Kidney glomerular epithelial cell (primary cell): Measurements from ENCODE around the gene ARF1.
"Not testable (repeated sequence)": the region's sequence is repeated elsewhere in the genome, so short reads cannot be mapped to it uniquely, and the experiment has no call there.

Experiments
- DNase-seq: peaks from one replicate; lab custom pipeline; 2025; lab: John Stamatoyannopoulos, UW

Gene ARF1

DNA sequence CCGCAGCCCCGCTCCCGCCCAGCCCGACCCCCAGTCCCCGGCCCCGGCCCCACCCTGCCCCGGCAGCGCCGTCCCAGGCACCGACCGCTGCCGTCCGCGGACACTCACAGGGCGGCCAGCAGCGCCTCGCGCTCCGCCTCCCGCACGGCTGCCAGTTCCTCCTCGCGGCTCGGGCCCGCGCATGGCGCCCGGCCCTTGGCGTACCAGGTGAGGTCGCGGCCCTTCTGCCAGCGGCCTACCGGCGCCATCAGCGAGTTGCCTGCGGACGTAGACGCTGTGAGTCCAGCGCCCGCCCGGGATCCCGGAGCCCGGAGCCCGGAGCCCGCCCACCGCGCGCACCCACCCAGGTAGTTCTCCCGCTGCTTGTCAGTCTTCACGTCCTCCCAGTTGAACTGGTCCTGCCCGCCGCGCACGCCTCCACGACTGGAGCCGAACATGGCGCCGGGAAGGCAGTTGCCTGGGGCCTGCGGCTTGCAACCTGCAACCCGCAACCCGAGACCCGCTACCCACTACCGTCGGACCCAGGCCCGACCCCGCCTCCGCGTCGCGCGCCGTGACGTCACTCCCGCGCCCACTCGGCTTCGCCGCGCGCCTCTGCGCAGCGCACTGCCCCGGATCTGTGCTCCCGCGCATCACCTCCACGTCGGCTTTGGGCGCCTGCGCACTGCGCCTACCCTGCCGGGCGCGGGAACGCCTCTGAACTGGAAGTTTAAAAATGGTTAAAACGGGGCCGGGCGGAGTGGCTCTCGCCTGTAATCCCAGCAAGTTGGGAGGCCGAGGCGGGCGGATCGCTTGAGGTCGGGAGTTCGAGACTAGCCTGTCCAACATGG, 20.5 kb downstream of the ARF1 start, which contains the start of gene C1orf35:
Gene C1orf35, minus strand, starts transcription at position 535 of the 830 bp plus-strand sequence. Its CDS starts 98 bp downstream, at position 437.
- peak; percentile 71 for DNase-seq

GRCh38 chr1:228104526-228105269, 22.2 kb downstream of the ARF1 start:
- DNase-seq: no peak

DNA sequence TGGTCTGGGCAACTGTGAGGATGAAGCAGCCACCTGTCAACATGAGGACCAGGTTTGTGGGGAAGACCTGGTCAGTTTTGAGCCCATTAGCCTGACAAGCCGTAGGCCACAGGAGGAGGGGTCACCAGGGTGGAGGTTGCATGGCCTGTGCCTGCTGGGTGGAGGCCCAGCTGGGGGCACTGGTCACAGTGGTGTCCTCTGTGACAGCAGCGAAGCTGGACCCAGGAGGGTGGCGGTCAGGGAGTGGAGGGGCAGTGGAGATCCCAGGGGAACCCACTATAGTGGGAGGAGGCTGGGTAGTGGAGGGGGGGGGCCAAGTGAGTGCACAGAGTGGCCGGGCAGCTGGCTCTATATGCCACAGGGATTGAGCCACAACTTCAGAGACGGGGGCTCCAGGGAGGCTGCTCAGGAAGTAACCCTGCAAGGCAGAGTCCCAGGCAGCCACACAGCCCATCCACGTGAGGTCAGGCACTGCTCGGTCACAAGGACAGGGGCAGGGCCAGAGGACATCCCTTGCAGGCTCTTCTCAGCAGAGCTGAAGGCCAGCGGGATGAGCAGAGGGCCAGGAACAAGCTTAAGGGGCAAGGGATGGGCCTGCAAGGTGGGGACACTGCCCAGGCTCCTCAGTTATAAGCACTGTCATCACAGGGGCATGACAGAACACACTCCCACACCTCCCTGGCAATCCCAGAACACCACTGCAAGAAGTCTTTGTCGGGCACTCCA, 22.9 kb downstream of the ARF1 start:
- no peak for DNase-seq

DNA sequence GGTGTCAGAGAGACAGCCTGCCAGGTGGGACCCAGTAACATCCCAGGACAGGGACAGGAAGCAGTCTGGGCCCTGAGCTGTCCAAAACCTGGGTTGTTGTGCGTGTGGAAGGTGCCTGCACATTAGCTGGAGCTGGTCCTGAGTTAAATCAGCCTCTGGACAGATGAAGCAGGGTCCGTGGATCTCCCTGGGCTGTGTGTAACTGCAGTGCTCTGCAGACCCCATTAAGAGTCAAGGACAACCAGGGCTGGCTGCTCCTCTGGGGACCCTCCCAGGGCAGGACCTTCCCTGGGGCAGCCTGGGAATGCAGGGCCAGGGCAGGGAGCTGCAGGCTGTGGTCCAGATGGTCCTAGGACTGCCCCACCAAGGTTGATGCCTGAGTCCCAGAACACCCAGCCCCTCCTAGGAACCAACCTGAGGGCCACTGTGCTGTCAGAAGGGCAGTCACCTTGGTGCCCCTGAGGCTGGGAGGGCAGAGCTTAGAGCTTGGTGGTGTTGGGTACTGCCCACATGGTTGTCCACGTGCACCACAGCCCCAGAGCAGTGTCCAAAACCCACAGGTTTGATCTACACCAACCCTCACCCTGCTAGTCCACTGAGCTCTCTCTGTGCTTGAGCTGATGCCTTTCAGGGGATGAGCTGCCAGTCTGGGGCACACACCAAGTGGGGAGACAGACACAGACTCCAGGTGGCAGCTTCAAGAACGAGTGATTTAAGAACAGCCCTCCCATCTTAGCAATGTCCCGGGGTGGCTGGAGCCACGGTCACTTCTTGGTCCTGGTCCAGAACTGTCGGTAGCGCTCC, 23.7 kb downstream of the ARF1 start:
- no peak for DNase-seq

DNA sequence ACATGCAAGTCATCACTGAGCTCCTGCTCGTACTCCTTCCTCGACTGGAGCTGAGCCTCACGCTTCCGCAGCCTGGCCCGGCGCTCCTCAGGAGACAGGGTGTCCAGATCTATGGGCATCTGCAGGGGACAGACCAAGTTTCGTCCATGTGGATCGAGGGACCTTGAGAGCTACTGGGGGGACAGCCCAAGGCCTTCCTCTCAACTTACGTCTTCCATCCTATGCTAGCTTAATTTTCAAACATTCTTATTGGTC, 24.2 kb downstream of the ARF1 start:
- no peak for DNase-seq

- no peak for DNase-seq
Measured at GRCh38 chr1:228107636-228108035, 25.1 kb downstream of the ARF1 start.

DNA sequence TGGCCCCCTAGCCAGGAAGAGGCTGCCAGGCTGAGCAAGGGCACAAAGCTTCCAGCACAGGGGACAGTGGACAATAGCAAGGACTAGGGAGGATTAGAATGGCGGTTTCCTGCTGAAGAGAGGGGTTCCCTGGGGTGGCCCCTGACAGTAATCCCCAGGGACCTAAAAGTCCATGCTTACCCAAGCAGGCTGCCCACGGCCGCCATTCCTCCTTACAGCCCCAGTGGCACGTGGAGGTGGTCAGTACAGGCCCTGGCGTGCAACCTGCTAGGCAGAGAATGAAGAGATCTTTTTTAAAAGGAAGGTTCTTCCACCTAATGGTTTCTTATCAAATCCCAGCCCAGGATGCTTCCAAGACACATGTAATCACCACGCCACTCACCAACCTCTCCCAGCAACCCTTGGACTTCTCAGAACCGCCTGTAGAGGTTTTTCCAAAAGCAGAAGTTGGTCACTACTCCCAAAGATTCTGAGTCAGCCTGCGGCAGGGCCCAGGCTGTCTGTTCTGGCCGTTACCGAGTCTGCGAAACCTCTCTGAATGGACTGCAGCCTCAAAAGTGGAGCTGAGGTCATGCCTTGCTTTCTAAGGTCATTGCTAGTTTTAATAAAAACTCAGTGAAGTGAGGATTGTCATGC, 25.7 kb downstream of the ARF1 start:
- no peak for DNase-seq

DNA sequence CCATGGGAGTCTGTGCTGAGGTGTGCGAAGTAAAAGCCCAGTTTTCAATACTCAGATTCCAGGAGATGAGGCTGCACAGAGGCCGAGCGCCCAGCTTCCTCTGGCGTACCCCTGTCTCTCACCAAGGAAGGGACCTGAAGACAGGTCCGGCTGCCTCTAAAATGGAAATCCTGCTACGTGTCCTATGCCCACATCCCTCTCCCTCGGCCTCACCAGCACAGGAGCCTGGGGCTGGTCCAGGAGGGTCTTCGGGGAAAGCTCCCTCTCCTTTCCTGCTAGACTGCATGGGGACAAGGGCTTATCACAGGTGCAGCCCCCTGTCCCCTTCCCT, 26.2 kb downstream of the ARF1 start:
- DNase-seq: no peak

DNA sequence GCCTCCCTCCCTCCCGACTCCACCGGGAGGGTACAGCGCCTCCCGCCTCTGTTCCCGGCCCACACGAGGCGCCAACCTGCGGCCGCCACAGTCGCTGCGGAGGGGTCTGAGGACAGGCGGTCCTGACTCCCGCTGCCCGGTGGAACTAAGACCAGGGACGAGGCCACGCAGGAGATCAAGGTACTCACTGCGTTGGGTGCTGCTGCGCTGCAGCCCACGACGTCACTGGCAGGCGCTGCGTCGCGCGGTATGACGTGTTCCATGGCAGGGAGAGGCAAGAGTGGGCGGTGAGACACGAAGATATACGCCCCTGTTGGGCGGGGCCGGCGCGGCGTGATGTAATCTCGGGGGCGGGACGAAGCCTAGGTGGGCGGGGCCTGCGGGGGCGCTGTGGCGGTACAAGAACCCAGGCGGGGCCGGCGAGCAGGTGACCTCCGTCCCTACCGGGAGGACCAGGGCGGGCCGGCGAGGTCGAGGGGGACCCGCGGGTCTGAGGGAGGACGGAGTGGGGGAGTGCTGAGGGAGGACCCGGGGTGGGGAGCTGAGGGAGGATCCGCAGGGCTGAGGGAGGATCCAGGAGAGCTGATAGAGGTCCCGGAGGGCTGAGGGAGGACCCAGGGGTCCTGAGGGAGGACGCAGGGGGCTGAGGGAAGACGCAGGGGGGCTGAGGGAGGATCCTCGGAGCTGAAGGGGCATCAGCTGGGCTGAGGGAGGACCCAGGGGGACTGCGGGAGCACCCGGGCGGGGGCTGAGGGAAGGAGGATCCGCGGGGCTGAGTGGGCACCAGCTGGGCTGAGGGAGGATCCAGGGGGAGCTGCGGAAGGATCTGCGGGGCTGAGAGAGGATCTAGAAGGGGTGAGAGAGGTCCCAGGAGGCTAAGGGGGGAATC, 26.8 kb downstream of the ARF1 start, which contains the start of gene MRPL55:
Gene MRPL55, minus strand, starts transcription at position 227 of the 889 bp plus-strand sequence. CDS start 1,039 bp downstream, outside the sequence.
- peak; percentile 89 for DNase-seq

- peak; percentile 50 for DNase-seq
Measured at GRCh38 chr1:228109962-228110488, 27.5 kb downstream of the ARF1 start.

- no peak for DNase-seq
Measured at GRCh38 chr1:228110556-228110955, 28.0 kb downstream of the ARF1 start.

DNA sequence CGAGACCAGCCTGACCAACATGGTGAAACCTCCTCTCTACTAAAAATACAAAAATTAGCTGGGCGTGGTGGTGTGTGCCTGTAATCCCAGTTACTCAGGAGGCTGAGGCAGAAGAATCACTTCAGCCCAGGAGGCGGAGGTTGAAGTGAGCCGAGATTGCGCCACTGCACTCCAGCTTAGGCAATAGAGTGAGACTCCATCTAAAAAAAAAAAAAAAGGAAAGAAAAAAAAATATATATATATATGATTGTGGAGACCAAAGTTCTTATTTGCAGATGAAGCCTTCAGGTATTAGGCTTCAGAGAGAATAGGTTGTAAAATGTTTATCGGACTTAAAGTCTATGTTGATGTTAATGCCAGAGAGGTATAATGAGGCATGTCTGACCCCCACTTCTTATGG, 28.8 kb downstream of the ARF1 start:
- not testable (repeated sequence) for DNase-seq

- no peak for DNase-seq
Measured at GRCh38 chr1:228112167-228112566, 29.7 kb downstream of the ARF1 start.

GRCh38 chr1:228112617-228113016, 30.1 kb downstream of the ARF1 start:
- DNase-seq: no peak

GRCh38 chr1:228114827-228115226, 32.3 kb downstream of the ARF1 start:
- no peak for DNase-seq

- DNase-seq: no peak
Measured at GRCh38 chr1:228117335-228117734, 34.8 kb downstream of the ARF1 start.

DNA sequence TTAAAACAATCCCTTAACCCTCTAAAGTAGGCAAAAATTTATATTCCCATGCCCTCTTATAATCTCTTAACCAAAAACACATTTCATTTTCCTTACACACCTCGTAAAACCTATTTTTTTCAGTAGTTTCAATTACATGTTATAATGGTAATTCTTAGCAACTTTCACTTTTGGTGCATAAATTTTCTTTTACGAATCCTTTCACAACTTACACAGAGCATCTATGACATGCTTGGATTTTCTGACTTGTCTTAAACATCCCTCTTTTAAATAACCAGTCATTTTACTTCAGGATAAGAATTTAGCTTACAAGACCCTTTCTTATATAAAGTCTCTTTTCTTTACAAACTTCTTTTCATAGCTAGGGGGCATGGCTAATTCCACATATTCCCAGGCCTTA, 35.5 kb downstream of the ARF1 start:
- DNase-seq: no peak

DNA sequence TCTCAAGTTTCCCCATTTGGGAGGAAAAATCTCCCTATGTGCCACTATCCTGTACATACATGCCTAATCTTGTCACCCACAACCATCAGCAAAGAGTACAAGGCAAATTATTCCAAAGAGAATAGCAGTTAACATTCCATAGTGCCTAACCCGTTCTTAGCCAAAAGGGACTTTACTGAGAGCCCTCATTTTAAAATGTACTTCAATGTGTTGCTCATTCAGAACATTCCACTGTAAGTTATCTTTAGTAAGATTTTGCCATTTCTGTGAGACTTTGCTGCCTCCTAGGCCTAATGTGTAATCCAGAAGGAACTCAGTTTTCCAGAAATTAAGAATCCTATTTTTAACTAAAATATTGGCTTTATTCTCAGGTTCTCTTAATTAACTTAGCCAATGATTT, 37.8 kb downstream of the ARF1 start:
- no peak for DNase-seq

DNA sequence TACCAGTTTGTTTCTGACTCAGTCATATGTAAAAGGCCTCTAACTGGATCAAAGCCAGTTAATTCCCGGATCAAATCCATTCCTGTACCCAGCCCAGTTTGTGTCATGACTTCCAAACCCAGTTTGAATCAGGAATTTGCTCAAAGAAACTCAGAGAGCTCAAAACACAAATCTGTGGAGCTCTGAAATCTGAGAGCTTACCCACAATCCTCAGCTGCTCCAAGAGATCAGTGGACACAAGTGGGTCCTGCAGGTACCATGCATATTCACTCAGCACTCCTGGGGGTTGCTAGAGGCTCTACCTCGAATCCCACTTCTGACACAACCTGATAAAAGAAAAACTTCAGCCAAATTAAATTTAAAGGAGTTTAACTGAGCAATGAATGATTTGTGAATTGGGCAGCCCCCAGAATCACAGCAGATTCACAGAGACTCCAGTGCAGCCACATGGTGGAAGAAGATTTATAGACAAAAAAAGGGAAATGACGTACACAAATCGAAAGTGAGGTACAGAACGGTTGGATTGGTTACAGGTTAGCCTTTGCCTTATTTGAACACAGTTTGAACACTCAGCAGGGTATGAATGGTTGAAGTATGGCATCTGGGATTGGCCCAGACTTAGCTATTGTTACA, 38.5 kb downstream of the ARF1 start:
- no peak for DNase-seq
